Lower leg skin (tissue), 3 donors: ENCODE measurements around the gene CSNK1G3.

Experiments
- POLR2A ChIP-seq, 2 donors: fragments of 450-650 bp; IDR thresholded peaks; one replicate each; pipeline ENCODE4 v1.6.1; 2016 to 2017; ENCODE audit warnings: antibody characterized with exemption in 2 of 2, mild to moderate bottlenecking in 1 of 2, moderate library complexity in 1 of 2
- TF ChIP-seq, protein P1 (sequence below), 3 donors: fragments of 450-650 bp; IDR thresholded peaks; one replicate each; pipeline ENCODE4 v1.5.1; 2016; ENCODE audit warnings: antibody characterized with exemption in 3 of 3, mild to moderate bottlenecking in 3 of 3, moderate library complexity in 2 of 3

DNA sequence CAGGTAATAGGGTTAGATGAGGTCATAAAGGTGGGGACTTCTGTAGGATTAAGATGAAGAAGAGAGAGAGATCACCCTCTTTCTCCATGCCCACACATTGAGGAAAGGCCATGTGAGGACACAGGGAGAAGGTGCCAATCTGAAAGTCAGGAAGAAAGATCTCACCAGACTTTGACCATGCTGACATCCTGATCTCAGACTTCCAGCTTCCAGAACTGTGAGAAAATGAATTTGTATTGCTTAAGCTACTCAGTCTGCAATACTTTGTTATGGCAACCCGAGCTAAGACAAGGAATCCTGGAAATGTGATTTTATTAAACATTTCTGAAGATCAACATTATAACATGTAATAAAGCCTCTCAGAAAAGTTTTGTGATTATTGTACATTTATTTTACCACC lies 3.5 kb upstream of the CSNK1G3 start:
- no peak for TF ChIP-seq POLR2A (IDR thresholded peaks at IDR 0.05)
- TF ChIP-seq, protein P1, sequence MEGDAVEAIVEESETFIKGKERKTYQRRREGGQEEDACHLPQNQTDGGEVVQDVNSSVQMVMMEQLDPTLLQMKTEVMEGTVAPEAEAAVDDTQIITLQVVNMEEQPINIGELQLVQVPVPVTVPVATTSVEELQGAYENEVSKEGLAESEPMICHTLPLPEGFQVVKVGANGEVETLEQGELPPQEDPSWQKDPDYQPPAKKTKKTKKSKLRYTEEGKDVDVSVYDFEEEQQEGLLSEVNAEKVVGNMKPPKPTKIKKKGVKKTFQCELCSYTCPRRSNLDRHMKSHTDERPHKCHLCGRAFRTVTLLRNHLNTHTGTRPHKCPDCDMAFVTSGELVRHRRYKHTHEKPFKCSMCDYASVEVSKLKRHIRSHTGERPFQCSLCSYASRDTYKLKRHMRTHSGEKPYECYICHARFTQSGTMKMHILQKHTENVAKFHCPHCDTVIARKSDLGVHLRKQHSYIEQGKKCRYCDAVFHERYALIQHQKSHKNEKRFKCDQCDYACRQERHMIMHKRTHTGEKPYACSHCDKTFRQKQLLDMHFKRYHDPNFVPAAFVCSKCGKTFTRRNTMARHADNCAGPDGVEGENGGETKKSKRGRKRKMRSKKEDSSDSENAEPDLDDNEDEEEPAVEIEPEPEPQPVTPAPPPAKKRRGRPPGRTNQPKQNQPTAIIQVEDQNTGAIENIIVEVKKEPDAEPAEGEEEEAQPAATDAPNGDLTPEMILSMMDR (IDR thresholded peaks at IDR 0.05): no peak
